Activated CD4-positive, alpha-beta memory T cell treated with anti-CD3 and anti-CD28 coated beads for 36 hours (primary cell): Measurements from ENCODE around the gene SPATA9. TPM values are rescaled to one million over a fixed set of nuclear protein-coding genes. Genes with fewer than 3 reads are reported as not detected.

ENCODE experiments used
- CTCF ChIA-PET: fragments of 350-600 bp; sonication (Branson Sonifier 250); formaldehyde crosslinking; loops from one replicate; lab custom pipeline; 2021; ENCODE audit warnings: antibody characterized with exemption, inconsistent platforms; lab: Charles Lee
- POLR2A ChIA-PET: fragments of 350-600 bp; sonication (Branson Sonifier 250); formaldehyde crosslinking; loops from one replicate; lab custom pipeline; 2021; ENCODE audit warnings: antibody characterized with exemption; lab: Charles Lee
- DNase-seq: peaks from one replicate; pipeline ENCODE4 v3.0.0-alpha.2; 2020
- H3K27ac Mint-ChIP-seq: one replicate; pipeline ENCODE4 v1.8.0; 2021; ENCODE audit warnings: mixed read lengths
- H3K27me3 Mint-ChIP-seq: one replicate; pipeline ENCODE4 v1.8.0; 2021; ENCODE audit warnings: mixed read lengths
- H3K36me3 Mint-ChIP-seq: one replicate; pipeline ENCODE4 v1.8.0; 2021; ENCODE audit warnings: mixed read lengths
- H3K4me1 Mint-ChIP-seq: one replicate; pipeline ENCODE4 v1.8.0; 2021; ENCODE audit warnings: low read depth, mixed read lengths
- H3K4me3 Mint-ChIP-seq: one replicate; pipeline ENCODE4 v1.8.0; 2021; ENCODE audit warnings: mild to moderate bottlenecking, mixed read lengths
- H3K9me3 Mint-ChIP-seq: one replicate; pipeline ENCODE4 v1.8.0; 2021; ENCODE audit warnings: mixed read lengths
- intact Hi-C: fragments of 100-400 bp; cut with micrococcal nuclease; formaldehyde crosslinking; loops from one replicate; pipeline ENCODE4 v1.15.1; 2023
- total RNA-seq, 2 experiments: library from RNA; stranded (reverse); gene quantifications; one replicate each; pipeline ENCODE4 v1.2.3, GENCODE V29; 2021

Gene SPATA9
- total RNA-seq, result not detected

- intact Hi-C loops, result no loop called here
- H3K36me3 Mint-ChIP-seq, result no peaks in the 10 kb centered on the region
- POLR2A ChIA-PET, result no interaction called here
- CTCF ChIA-PET, result no interaction called here
- H3K27me3 Mint-ChIP-seq, result peaks cover 19% of the 10 kb centered on the region
- H3K9me3 Mint-ChIP-seq, result no peaks in the 10 kb centered on the region
- H3K4me3 Mint-ChIP-seq, result no peak within 1 kb of the TSS
- H3K27ac Mint-ChIP-seq, result no peak within 1 kb of the TSS
- DNase-seq, result no peak
- no peaks in the 10 kb centered on the region for H3K4me1 Mint-ChIP-seq
These were observed at the start of gene SPATA9 for GRCh38 chr5:95682891-95683290. Gene SPATA9, minus strand, starts transcription at chr5:95682991. Its CDS starts 137 bp downstream, at chr5:95682854.

- Mint-ChIP-seq H3K36me3 (no peaks in the 10 kb centered on the region), H3K4me1 (peaks cover 12% of the 10 kb centered on the region), H3K27me3 (peaks cover 47% of the 10 kb centered on the region), H3K4me3 (peak overlapping the region; percentile 73), H3K27ac (peak overlapping the region; percentile 19), H3K9me3 (no peaks in the 10 kb centered on the region)
- peak; percentile 39 for DNase-seq
- intact Hi-C loops, result no loop called here
- ChIA-PET CTCF (interaction anchor here (0.7 to 1.2 kb wide), 3 partner anchors 49 to 88 kb away, joined by 3 to 4 read pairs (median 3); no protein-coding TSS in a partner anchor), POLR2A (no interaction called here)
These were observed 49.1 kb upstream of the SPATA9 start for GRCh38 chr5:95731571-95732554.

GRCh38 chr5:95730730-95731570 is 48.2 kb upstream of the SPATA9 start, which contains the start of gene RHOBTB3:
Gene RHOBTB3, plus strand, starts transcription at chr5:95731336. Its CDS starts 347 bp downstream, at chr5:95731683.
- H3K4me1 Mint-ChIP-seq, result peaks cover 12% of the 10 kb centered on the region

GRCh38 chr5:95730011-95730700 is 47.4 kb upstream of the SPATA9 start:
- H3K4me3 Mint-ChIP-seq, result peak overlapping the region; percentile 57
- ChIA-PET CTCF (interaction anchor here (0.6 to 1.6 kb wide), 3 partner anchors 51 to 117 kb away, joined by 3 to 4 read pairs (median 4); no protein-coding TSS in a partner anchor), POLR2A (no interaction called here)
- no peaks in the 10 kb centered on the region for H3K9me3 Mint-ChIP-seq
- H3K27ac Mint-ChIP-seq, result no peak overlapping the region
- DNase-seq, result no peak
- peaks cover 43% of the 10 kb centered on the region for H3K27me3 Mint-ChIP-seq
- peaks cover 12% of the 10 kb centered on the region for H3K4me1 Mint-ChIP-seq
- intact Hi-C loops, result no loop called here
- no peaks in the 10 kb centered on the region for H3K36me3 Mint-ChIP-seq

More at GRCh38 chr5:95730730-95731570, 48.2 kb upstream of the SPATA9 start, which contains the start of gene RHOBTB3:
- Mint-ChIP-seq H3K4me3 (peak within 1 kb of the TSS; percentile 73), H3K27me3 (peaks cover 46% of the 10 kb centered on the region), H3K27ac (peak within 1 kb of the TSS; percentile 19), H3K36me3 (no peaks in the 10 kb centered on the region), H3K9me3 (no peaks in the 10 kb centered on the region)
- ChIA-PET POLR2A (no interaction called here), CTCF (interaction anchor here (0.6 to 1.6 kb wide), 3 partner anchors 50 to 116 kb away, joined by 3 to 4 read pairs (median 4); no protein-coding TSS in a partner anchor)
- DNase-seq, result peak; percentile 28
- intact Hi-C loops, result no loop called here

GRCh38 chr5:95729115-95730010 is 46.6 kb upstream of the SPATA9 start:
- CTCF ChIA-PET, result interaction anchor here (1.6 kb wide), 1 partner anchor 118 kb away, joined by 4 read pairs; no protein-coding TSS in a partner anchor
- no peak overlapping the region for H3K4me3 Mint-ChIP-seq

GRCh38 chr5:95728494-95729114 is 45.8 kb upstream of the SPATA9 start:
- DNase-seq, result no peak
- POLR2A ChIA-PET, result no interaction called here
- CTCF ChIA-PET, result no interaction called here

More at GRCh38 chr5:95729115-95730010, 46.6 kb upstream of the SPATA9 start:
- H3K4me1 Mint-ChIP-seq, result peaks cover 12% of the 10 kb centered on the region
- no peak for DNase-seq
- no peaks in the 10 kb centered on the region for H3K9me3 Mint-ChIP-seq
- H3K27ac Mint-ChIP-seq, result no peak overlapping the region
- H3K36me3 Mint-ChIP-seq, result no peaks in the 10 kb centered on the region
- H3K27me3 Mint-ChIP-seq, result peaks cover 38% of the 10 kb centered on the region
- intact Hi-C loops, result no loop called here
- POLR2A ChIA-PET, result no interaction called here

GRCh38 chr5:95727764-95728191 is 45.0 kb upstream of the SPATA9 start:
- Mint-ChIP-seq H3K36me3 (no peaks in the 10 kb centered on the region), H3K9me3 (no peaks in the 10 kb centered on the region), H3K4me3 (no peak overlapping the region), H3K27ac (no peak overlapping the region), H3K4me1 (peaks cover 12% of the 10 kb centered on the region), H3K27me3 (peaks cover 28% of the 10 kb centered on the region)
- ChIA-PET CTCF (interaction anchor here (0.9 kb wide), 1 partner anchor 54 kb away, joined by 4 read pairs; no protein-coding TSS in a partner anchor), POLR2A (no interaction called here)
- intact Hi-C loops, result no loop called here
- DNase-seq, result no peak

More at GRCh38 chr5:95728494-95729114, 45.8 kb upstream of the SPATA9 start:
- peaks cover 12% of the 10 kb centered on the region for H3K4me1 Mint-ChIP-seq
- H3K36me3 Mint-ChIP-seq, result no peaks in the 10 kb centered on the region
- no peaks in the 10 kb centered on the region for H3K9me3 Mint-ChIP-seq
- no peak overlapping the region for H3K27ac Mint-ChIP-seq
- no peak overlapping the region for H3K4me3 Mint-ChIP-seq
- peaks cover 36% of the 10 kb centered on the region for H3K27me3 Mint-ChIP-seq
- intact Hi-C loops, result no loop called here

- intact Hi-C loops, result no loop called here
- H3K36me3 Mint-ChIP-seq, result no peaks in the 10 kb centered on the region
- no peaks in the 10 kb centered on the region for H3K9me3 Mint-ChIP-seq
- CTCF ChIA-PET, result interaction anchor here (0.9 kb wide), 1 partner anchor 54 kb away, joined by 4 read pairs; no protein-coding TSS in a partner anchor
- H3K4me1 Mint-ChIP-seq, result peaks cover 11% of the 10 kb centered on the region
- DNase-seq, result no peak
- H3K27me3 Mint-ChIP-seq, result peaks cover 23% of the 10 kb centered on the region
- H3K27ac Mint-ChIP-seq, result no peak overlapping the region
- POLR2A ChIA-PET, result no interaction called here
- H3K4me3 Mint-ChIP-seq, result no peak overlapping the region
These were observed 44.3 kb upstream of the SPATA9 start for GRCh38 chr5:95726811-95727763.

GRCh38 chr5:95725937-95726810 is 43.4 kb upstream of the SPATA9 start:
- Mint-ChIP-seq H3K27ac (no peak overlapping the region), H3K36me3 (no peaks in the 10 kb centered on the region), H3K9me3 (no peaks in the 10 kb centered on the region), H3K27me3 (peaks cover 17% of the 10 kb centered on the region), H3K4me3 (no peak overlapping the region), H3K4me1 (peaks cover 5% of the 10 kb centered on the region)
- DNase-seq, result no peak
- intact Hi-C loops, result no loop called here
- ChIA-PET POLR2A (no interaction called here), CTCF (interaction anchor here (2.8 kb wide), 1 partner anchor 55 kb away, joined by 11 read pairs; no protein-coding TSS in a partner anchor)
